HCT116 (cell line): Measurements from ENCODE around the gene CETP. TPM values are rescaled to one million over a fixed set of nuclear protein-coding genes. Genes with fewer than 3 reads are reported as not detected.

Experiments
- ATAC-seq: fragments of 200-7000 bp; cut with Tn5 transposase; 2 replicates; pipeline ENCODE4 v1.9.1; 2020; ENCODE audit warnings: mild to moderate bottlenecking, moderate library complexity
- BruUV-seq: library from RNA; stranded (reverse); fragments of 400-500 nt; replicated peaks from 2 replicates; lab custom pipeline; 2021; lab: Mats Ljungman, UMichigan
- CTCF ChIA-PET: fragments of 300-600 bp; sonication (Branson Sonifier 250); formaldehyde crosslinking; loops from one replicate; lab custom pipeline; 2021; ENCODE audit warnings: antibody characterized with exemption; lab: Charles Lee
- POLR2A ChIA-PET: fragments of 300-600, 350-600 bp; sonication (Branson Sonifier 250); formaldehyde crosslinking; loops from one replicate; lab custom pipeline; 2021; ENCODE audit warnings: antibody characterized with exemption; lab: Charles Lee
- RAD21 ChIA-PET, 2 experiments: fragments of 300-600 bp; sonication (Branson Sonifier 250); formaldehyde crosslinking; loops; one replicate each; lab custom pipeline; 2023; ENCODE audit warnings: low total read pairs in 2 of 2; ENCODE audit not compliant: uncharacterized antibody in 2 of 2, unreplicated experiment in 2 of 2, low non-redundant PET in 1 of 2; lab: Charles Lee
- DNase-seq: peaks from one replicate; pipeline ENCODE4 v3.0.0-alpha.2; 2010; ENCODE audit warnings: low read depth, low spot score
- H2AFZ ChIP-seq: fragments of 200-600 bp; shearing (Covaris generic), sonication (generic); 2 replicates; pipeline ENCODE4 v1.6.1; 2017; ENCODE audit warnings: low read depth, mixed run types, mixed read lengths, antibody characterized with exemption, low read length; ENCODE audit not compliant: poor library complexity, severe bottlenecking
- H3K27ac ChIP-seq: 2 replicates; pipeline ENCODE4 v1.5.1; 2012; ENCODE audit warnings: low read depth, low read length
- H3K27me3 ChIP-seq: fragments of 200-600 bp; sonication (generic); 2 replicates; pipeline ENCODE4 v1.6.1; 2016; ENCODE audit warnings: mixed run types, low read length, mixed read lengths; ENCODE audit not compliant: insufficient read depth
- H3K36me3 ChIP-seq, 2 experiments: fragments of 200-500 bp in 1 of 2; fragments of 200-600 bp in 1 of 2; sonication (Bioruptor generic) in 1 of 2; sonication (generic) in 1 of 2; 2 replicates each; pipeline versions ENCODE4 v1.5.1 to v1.6.1; 2014 to 2016; ENCODE audit warnings: low read length in 2 of 2, inconsistent platforms in 1 of 2, mixed read lengths in 1 of 2, mixed run types in 1 of 2; ENCODE audit not compliant: insufficient read depth in 2 of 2, control insufficient read depth in 1 of 2
- H3K4me1 ChIP-seq, 2 experiments: fragments of 200-600 bp in 1 of 2; sonication (generic) in 1 of 2; 2 replicates each; pipeline versions ENCODE4 v1.5.1 to v1.6.1; 2012 to 2017; ENCODE audit warnings: low read length in 2 of 2, inconsistent platforms in 1 of 2, mild to moderate bottlenecking in 1 of 2, mixed read lengths in 1 of 2, mixed run types in 1 of 2, moderate library complexity in 1 of 2; ENCODE audit not compliant: insufficient read depth in 2 of 2, control insufficient read depth in 1 of 2
- H3K4me2 ChIP-seq: fragments of 200-600 bp; sonication (generic); 2 replicates; pipeline ENCODE4 v1.6.1; 2017; ENCODE audit warnings: mixed run types, low read length, mixed read lengths
- H3K4me3 ChIP-seq, 2 experiments: fragments of 200-600 bp in 1 of 2; sonication (generic) in 1 of 2; replicated peaks in 1 of 2; 2 replicates each; pipeline ENCODE4 v1.5.1; 2011 to 2016; ENCODE audit warnings: low read length in 2 of 2, control low read depth in 1 of 2, low read depth in 1 of 2, mild to moderate bottlenecking in 1 of 2, mixed read lengths in 1 of 2, mixed run types in 1 of 2
- H3K79me2 ChIP-seq: fragments of 200-600 bp; sonication (generic); 2 replicates; pipeline ENCODE4 v1.6.1; 2017; ENCODE audit warnings: mild to moderate bottlenecking, mixed run types, low read length, moderate library complexity, mixed read lengths; ENCODE audit not compliant: insufficient read depth
- H3K9ac ChIP-seq: fragments of 200-600 bp; sonication (generic); 2 replicates; pipeline ENCODE4 v1.6.1; 2016; ENCODE audit warnings: low read length, mixed read lengths
- H3K9me2 ChIP-seq: fragments of 200-600 bp; sonication (generic), shearing (Covaris generic); 2 replicates; pipeline ENCODE4 v1.6.1; 2017; ENCODE audit warnings: mixed run types, mild to moderate bottlenecking, moderate library complexity; ENCODE audit not compliant: insufficient read depth
- H3K9me3 ChIP-seq, 2 experiments: fragments of 200-500 bp in 1 of 2; fragments of 200-600 bp in 1 of 2; sonication (Bioruptor generic) in 1 of 2; sonication (generic) in 1 of 2; 2 replicates each; pipeline ENCODE4 v1.6.1; 2014 to 2017; ENCODE audit warnings: low read length in 2 of 2, mixed read lengths in 2 of 2, inconsistent platforms in 1 of 2, low read depth in 1 of 2, mild to moderate bottlenecking in 1 of 2, mixed run types in 1 of 2, moderate library complexity in 1 of 2; ENCODE audit not compliant: control insufficient read depth in 1 of 2, insufficient read depth in 1 of 2
- H4K20me1 ChIP-seq: fragments of 200-600 bp; sonication (generic), shearing (Covaris generic); 2 replicates; pipeline ENCODE4 v1.6.1; 2017; ENCODE audit warnings: mixed run types, mild to moderate bottlenecking, moderate library complexity; ENCODE audit not compliant: insufficient read depth
- CBX3 ChIP-seq: IDR thresholded peaks from 2 replicates; pipeline ENCODE4 v1.6.1; 2012; ENCODE audit warnings: low read depth
- CTCF ChIP-seq, 3 experiments: fragments of 200-600 bp in 1 of 3; sonication (generic) in 1 of 3; IDR thresholded peaks in 2 of 3; conservative IDR thresholded peaks in 1 of 3; 2 replicates each; pipeline ENCODE4 v1.5.1; 2012 to 2017; ENCODE audit warnings: low read depth in 2 of 3, low read length in 2 of 3, antibody characterized with exemption in 1 of 3, borderline replicate concordance in 1 of 3, control low read depth in 1 of 3, mild to moderate bottlenecking in 1 of 3, mixed read lengths in 1 of 3, mixed run types in 1 of 3, moderate library complexity in 1 of 3; ENCODE audit not compliant: insufficient read depth in 1 of 3
- EGR1 ChIP-seq: IDR thresholded peaks from 2 replicates; pipeline ENCODE4 v1.6.1; 2012; ENCODE audit warnings: low read depth
- ELF1 ChIP-seq: IDR thresholded peaks from 2 replicates; pipeline ENCODE4 v1.6.1; 2012; ENCODE audit warnings: low read depth, borderline replicate concordance
- EZH2phosphoT487 ChIP-seq: fragments of 200-600 bp; IDR thresholded peaks from 2 replicates; pipeline ENCODE4 v1.6.1; 2018; ENCODE audit warnings: antibody characterized with exemption, borderline replicate concordance
- POLR2AphosphoS5 ChIP-seq: IDR thresholded peaks from 2 replicates; pipeline ENCODE4 v1.6.1; 2011; ENCODE audit warnings: mild to moderate bottlenecking, low read depth, low read length, moderate library complexity
- REST ChIP-seq: IDR thresholded peaks from 2 replicates; pipeline ENCODE4 v1.6.1; 2012; ENCODE audit warnings: low read depth
- SP1 ChIP-seq: IDR thresholded peaks from 2 replicates; pipeline ENCODE4 v1.6.1; 2012; ENCODE audit warnings: low read depth
- SRF ChIP-seq: IDR thresholded peaks from 2 replicates; pipeline ENCODE4 v1.6.1; 2012; ENCODE audit warnings: low read depth
- TCF7L2 ChIP-seq: IDR thresholded peaks from 2 replicates; pipeline ENCODE4 v1.7.0; 2011; ENCODE audit warnings: borderline replicate concordance, inconsistent platforms; ENCODE audit not compliant: insufficient read depth, insufficient read length; ENCODE audit errors: extremely low read depth
- YY1 ChIP-seq: IDR thresholded peaks from 2 replicates; pipeline ENCODE4 v1.6.1; 2011; ENCODE audit warnings: low read length, low read depth, moderate library complexity, mild to moderate bottlenecking; ENCODE audit not compliant: insufficient replicate concordance; ENCODE audit errors: extremely low read depth
- ZBTB33 ChIP-seq: IDR thresholded peaks from 2 replicates; pipeline ENCODE4 v1.6.1; 2011; ENCODE audit warnings: mild to moderate bottlenecking, low read length, moderate library complexity; ENCODE audit not compliant: insufficient replicate concordance; ENCODE audit errors: extremely low read depth
- ZFX ChIP-seq: fragments of 450-650 bp; IDR thresholded peaks from 2 replicates; pipeline ENCODE4 v1.6.1; 2017
- intact Hi-C: fragments of 100-400 bp; cut with micrococcal nuclease; formaldehyde crosslinking; loops from 2 replicates; pipeline ENCODE4 v1.10.0; 2022
- total RNA-seq: library from RNA; stranded (reverse); gene quantifications from one replicate; pipeline ENCODE4 v1.2.1, GENCODE V29; 2021; ENCODE audit not compliant: unreplicated experiment
- TF ChIP-seq, protein P1 (sequence below): IDR thresholded peaks from 2 replicates; pipeline ENCODE4 v1.6.1; 2012
- TF ChIP-seq, protein P2 (sequence below): IDR thresholded peaks from 2 replicates; pipeline ENCODE4 v1.6.1; 2012

The CETP gene
- total RNA-seq, 1 experiment from 2014 or later = not detected

DNA sequence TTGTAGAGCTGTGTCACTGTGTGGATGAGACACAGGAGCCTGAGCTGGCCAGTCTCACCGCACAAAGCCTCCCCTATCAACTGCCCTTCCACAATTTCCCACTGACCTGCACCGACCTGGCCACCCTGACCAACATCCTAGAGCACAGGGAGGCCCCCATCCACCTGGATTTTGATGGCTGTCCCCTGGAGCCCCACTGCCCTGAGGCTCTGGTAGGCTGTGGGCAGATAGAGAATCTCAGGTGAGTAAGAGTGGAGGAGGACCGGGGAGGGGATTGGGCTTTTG, 65.0 kb downstream of the CETP start:
- Histone ChIP-seq H3K27me3 (no peaks in the 10 kb centered on the region), H3K9ac (no peak overlapping the region), H3K79me2 (no peaks in the 10 kb centered on the region), H3K9me2 (no peaks in the 10 kb centered on the region), H3K27ac (no peak overlapping the region), H2AFZ (no peak overlapping the region), H3K36me3 (no peaks in the 10 kb centered on the region), H3K9me3 (no peaks in the 10 kb centered on the region), H3K4me3 (no peak overlapping the region), H4K20me1 (no peaks in the 10 kb centered on the region), H3K4me2 (no peak overlapping the region), H3K4me1 (no peaks in the 10 kb centered on the region)
- ChIA-PET POLR2A (no interaction called here), RAD21 (no interaction called here), CTCF (no interaction called here)
- ATAC-seq (no peak), DNase-seq (no peak)
- TF ChIP-seq, protein P1, sequence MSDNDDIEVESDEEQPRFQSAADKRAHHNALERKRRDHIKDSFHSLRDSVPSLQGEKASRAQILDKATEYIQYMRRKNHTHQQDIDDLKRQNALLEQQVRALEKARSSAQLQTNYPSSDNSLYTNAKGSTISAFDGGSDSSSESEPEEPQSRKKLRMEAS = no peak
- TF ChIP-seq TCF7L2 = no peak
- TF ChIP-seq SP1 = no peak
- no peak for TF ChIP-seq SRF
- TF ChIP-seq, protein P2, sequence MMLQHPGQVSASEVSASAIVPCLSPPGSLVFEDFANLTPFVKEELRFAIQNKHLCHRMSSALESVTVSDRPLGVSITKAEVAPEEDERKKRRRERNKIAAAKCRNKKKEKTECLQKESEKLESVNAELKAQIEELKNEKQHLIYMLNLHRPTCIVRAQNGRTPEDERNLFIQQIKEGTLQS = no peak
- no peak for TF ChIP-seq ELF1
- no peak for TF ChIP-seq REST
- no peak for TF ChIP-seq CTCF (IDR thresholded peaks at IDR 0.05 in 2 of 3, conservative IDR thresholded peaks at IDR 0.05 in 1 of 3; ENCODE audit: borderline replicate concordance in 1 of 3, insufficient read depth in 1 of 3, low read depth in 2 of 3, low read length in 2 of 3)
- TF ChIP-seq CBX3 = no peak
- TF ChIP-seq ZBTB33 = no peak
- no peak for TF ChIP-seq ZFX
- TF ChIP-seq EZH2phosphoT487 = no peak
- no peak for TF ChIP-seq YY1
- no peak for TF ChIP-seq POLR2AphosphoS5
- TF ChIP-seq EGR1 = no peak
- no TSS peak for BruUV-seq
- intact Hi-C loops = no loop called here
